Stimulated activated CD4-positive, alpha-beta T cell treated with anti-CD3 and anti-CD28 coated beads, Interleukin-1b, Interleukin-23, amount 100 ng/mL, for 1 hour (primary cell): ENCODE measurements around the gene TPST2.

Experiments
- DNase-seq, 2 donors: peaks; one replicate each; pipeline ENCODE4 v3.0.0-alpha.2; 2020; ENCODE audit warnings: low read depth in 2 of 2

Gene TPST2

GRCh38 chr22:26610996-26611395 is 21.1 kb upstream of the TPST2 start:
- no peak for DNase-seq

GRCh38 chr22:26610072-26610958 is 20.4 kb upstream of the TPST2 start:
- no peak for DNase-seq

GRCh38 chr22:26609287-26609686 is 19.4 kb upstream of the TPST2 start:
- DNase-seq = no peak

GRCh38 chr22:26608129-26608528 is 18.2 kb upstream of the TPST2 start:
- DNase-seq = no peak

GRCh38 chr22:26606611-26607010 is 16.7 kb upstream of the TPST2 start:
- no peak for DNase-seq

GRCh38 chr22:26604368-26604767 is 14.4 kb upstream of the TPST2 start:
- DNase-seq = no peak

- DNase-seq = no peak
Observed at GRCh38 chr22:26602127-26602526, 12.2 kb upstream of the TPST2 start.

- no peak for DNase-seq
Observed at GRCh38 chr22:26601726-26602125, 11.8 kb upstream of the TPST2 start.

GRCh38 chr22:26599505-26599904 is 9.6 kb upstream of the TPST2 start:
- no peak for DNase-seq

GRCh38 chr22:26597480-26597879 is 7.5 kb upstream of the TPST2 start:
- no peak for DNase-seq

GRCh38 chr22:26597026-26597425 is 7.1 kb upstream of the TPST2 start:
- DNase-seq = no peak

- no peak for DNase-seq
Observed at GRCh38 chr22:26593763-26594162, 3.8 kb upstream of the TPST2 start.

- DNase-seq = no peak
Observed at GRCh38 chr22:26592421-26592891, 2.5 kb upstream of the TPST2 start.

- no peak for DNase-seq
Observed at GRCh38 chr22:26589367-26589844, 526 bp downstream of the TPST2 start.

- DNase-seq = no peak
Observed at GRCh38 chr22:26588729-26589366, 1.1 kb downstream of the TPST2 start.

- no peak for DNase-seq
Observed at GRCh38 chr22:26587991-26588613, 1.8 kb downstream of the TPST2 start.

- no peak for DNase-seq
Observed at GRCh38 chr22:26586556-26587325, 3.2 kb downstream of the TPST2 start.

GRCh38 chr22:26585104-26585790 is 4.7 kb downstream of the TPST2 start:
- DNase-seq = no peak

- no peak for DNase-seq
Observed at GRCh38 chr22:26584010-26584409, 5.9 kb downstream of the TPST2 start.

- no peak for DNase-seq
Observed at GRCh38 chr22:26581633-26582168, 8.2 kb downstream of the TPST2 start.

- no peak for DNase-seq
Observed at GRCh38 chr22:26581026-26581425, 8.9 kb downstream of the TPST2 start.
